Keratinocyte (primary cell): ENCODE results near the gene KCNIP2. TPM values are rescaled to one million over a fixed set of nuclear protein-coding genes. Genes with fewer than 3 reads are reported as not detected.

ENCODE experiments used
- DNase-seq: peaks from one replicate; pipeline ENCODE4 v3.0.0-alpha.2; 2011; ENCODE audit warnings: low read depth, missing footprints, low spot score
- FAIRE-seq: peaks from 2 replicates; lab custom pipeline; 2011; peaks lifted over from hg19 to GRCh38; lab: Jason Lieb, UNC
- H2AFZ ChIP-seq: 2 replicates; pipeline ENCODE4 v1.6.0; 2012; ENCODE audit warnings: low read length, control low read depth, inconsistent platforms; ENCODE audit not compliant: control insufficient read depth
- H3K27ac ChIP-seq: 2 replicates; pipeline ENCODE4 v1.5.1; 2011; ENCODE audit warnings: low read length; ENCODE audit not compliant: control insufficient read depth, insufficient read depth
- H3K27me3 ChIP-seq: 3 replicates; pipeline ENCODE4 v1.6.0; 2011; ENCODE audit warnings: low read length; ENCODE audit not compliant: control insufficient read depth, insufficient read depth; ENCODE audit errors: extremely low read depth
- H3K36me3 ChIP-seq, 2 experiments: 2 replicates in 1 of 2; 3 replicates in 1 of 2; pipeline ENCODE4 v1.5.1; 2011; ENCODE audit warnings: low read length in 2 of 2, mild to moderate bottlenecking in 1 of 2; ENCODE audit not compliant: control insufficient read depth in 2 of 2, insufficient read depth in 2 of 2; ENCODE audit errors: extremely low read depth in 1 of 2
- H3K4me1 ChIP-seq: 3 replicates; pipeline ENCODE4 v1.5.1; 2011; ENCODE audit warnings: low read length; ENCODE audit not compliant: control insufficient read depth, insufficient read depth; ENCODE audit errors: extremely low read depth
- H3K4me2 ChIP-seq: 3 replicates; pipeline ENCODE4 v1.6.0; 2011; ENCODE audit warnings: low read depth, low read length; ENCODE audit not compliant: control insufficient read depth, insufficient read depth; ENCODE audit errors: extremely low read depth
- H3K4me3 ChIP-seq, 3 experiments: fragments of 200-600 bp in 1 of 3; sonication (generic) in 1 of 3; 2 replicates in 2 of 3; 3 replicates in 1 of 3; pipeline ENCODE4 v1.5.1; 2011 to 2016; ENCODE audit warnings: low read length in 3 of 3, mild to moderate bottlenecking in 3 of 3, control low read depth in 2 of 3, inconsistent platforms in 1 of 3, low read depth in 1 of 3, mixed read lengths in 1 of 3, mixed run types in 1 of 3, moderate library complexity in 1 of 3; ENCODE audit not compliant: control insufficient read depth in 2 of 3, insufficient read depth in 2 of 3; ENCODE audit errors: extremely low read depth in 1 of 3
- H3K79me2 ChIP-seq: 2 replicates; pipeline ENCODE4 v1.6.0; 2012; ENCODE audit warnings: low read length; ENCODE audit not compliant: control insufficient read depth, insufficient read depth
- H3K9ac ChIP-seq: 3 replicates; pipeline ENCODE4 v1.6.0; 2011; ENCODE audit warnings: low read length; ENCODE audit not compliant: control insufficient read depth, insufficient read depth; ENCODE audit errors: extremely low read depth
- H3K9me1 ChIP-seq: 3 replicates; pipeline ENCODE4 v1.6.0; 2011; ENCODE audit warnings: low read length; ENCODE audit not compliant: control insufficient read depth, insufficient read depth; ENCODE audit errors: extremely low read depth
- H3K9me3 ChIP-seq: 2 replicates; pipeline ENCODE4 v1.5.1; 2012; ENCODE audit warnings: low read depth, low read length; ENCODE audit not compliant: control insufficient read depth
- H4K20me1 ChIP-seq: 3 replicates; pipeline ENCODE4 v1.6.0; 2011; ENCODE audit warnings: low read length; ENCODE audit not compliant: control insufficient read depth, insufficient read depth; ENCODE audit errors: extremely low read depth
- CTCF ChIP-seq, 3 experiments: IDR thresholded peaks in 1 of 3; conservative IDR thresholded peaks in 1 of 3; optimal IDR thresholded peaks in 1 of 3; 2 replicates in 2 of 3; 3 replicates in 1 of 3; pipeline versions ENCODE3 to v1.5.1; 2011; ENCODE audit warnings: low read length in 3 of 3, mild to moderate bottlenecking in 3 of 3, moderate library complexity in 2 of 3, control low read depth in 1 of 3, inconsistent platforms in 1 of 3; ENCODE audit not compliant: insufficient read depth in 2 of 3; ENCODE audit errors: extremely low read depth in 1 of 3
- EZH2 ChIP-seq: IDR thresholded peaks from one replicate; pipeline ENCODE4 v1.6.1; 2012; ENCODE audit warnings: inconsistent platforms, mild to moderate bottlenecking, low read length, moderate library complexity
- dilution Hi-C: fragments of 300-500 bp; cut with MboI; formaldehyde crosslinking; loops from one replicate; pipeline ENCODE4 v1.7.0; 2020; ENCODE audit warnings: low sequenced_read_pairs; ENCODE audit not compliant: extremely low pct_ligation_motif_present
- polyA plus RNA-seq, 5 experiments: library from polyadenylated mRNA; depleted of rRNA in 3 of 5; stranded (reverse) in 3 of 5; stranded (forward) in 1 of 5; unstranded in 1 of 5; fragments of >200 nt; gene quantifications; 1 replicate in 1 of 5; 2 replicates in 3 of 5; 3 replicates in 1 of 5; pipeline versions ENCODE4 v1.2.1 to v1.2.3, GENCODE V29; 2011 to 2012; ENCODE audit warnings: missing spikeins in 2 of 5, low read depth in 1 of 5, low replicate concordance in 1 of 5

The KCNIP2 gene
- polyA plus RNA-seq, 1 donor (not counting 4 experiments of a cell fraction or from before 2014, with no cell fraction given) = 0.41 TPM

- Histone ChIP-seq H2AFZ (no peak overlapping the region), H3K4me1 (no peaks in the 10 kb centered on the region), H3K79me2 (no peaks in the 10 kb centered on the region), H3K9me3 (no peaks in the 10 kb centered on the region), H3K27ac (no peak overlapping the region), H3K27me3 (no peaks in the 10 kb centered on the region), H3K4me3 (no peak overlapping the region), H3K9me1 (no peaks in the 10 kb centered on the region), H3K9ac (no peak overlapping the region), H3K4me2 (no peak overlapping the region), H3K36me3 (peaks cover 0 to 8% of the 10 kb centered on the region in 2 experiments), H4K20me1 (peaks cover 4% of the 10 kb centered on the region)
- dilution Hi-C loops = no loop called here
- DNase-seq (no peak), FAIRE-seq (no peak)
- TF ChIP-seq CTCF (optimal IDR thresholded peaks at IDR 0.05 in 1 of 3, IDR thresholded peaks at IDR 0.05 in 1 of 3, conservative IDR thresholded peaks at IDR 0.05 in 1 of 3; ENCODE audit: extremely low read depth in 1 of 3, insufficient read depth in 2 of 3, low read length in 3 of 3) = no peak
- TF ChIP-seq EZH2 = no peak
Measured at GRCh38 chr10:101850749-101851148, 7.1 kb upstream of the KCNIP2 start.

GRCh38 chr10:101848894-101849351, 5.3 kb upstream of the KCNIP2 start:
- no peaks in the 10 kb centered on the region for H3K27me3 ChIP-seq
- H3K4me1 ChIP-seq = no peaks in the 10 kb centered on the region
- H3K36me3 ChIP-seq = peaks cover 0 to 8% of the 10 kb centered on the region in 2 experiments
- no peaks in the 10 kb centered on the region for H3K9me1 ChIP-seq
- no peaks in the 10 kb centered on the region for H3K9me3 ChIP-seq
- TF ChIP-seq EZH2 = no peak
- TF ChIP-seq CTCF (optimal IDR thresholded peaks at IDR 0.05 in 1 of 3, IDR thresholded peaks at IDR 0.05 in 1 of 3, conservative IDR thresholded peaks at IDR 0.05 in 1 of 3; ENCODE audit: extremely low read depth in 1 of 3, insufficient read depth in 2 of 3, low read length in 3 of 3) = no peak
- no peak overlapping the region for H3K4me3 ChIP-seq
- dilution Hi-C loops = no loop called here
- no peak overlapping the region for H3K9ac ChIP-seq
- H4K20me1 ChIP-seq = peaks cover 4% of the 10 kb centered on the region
- DNase-seq (no peak), FAIRE-seq (no peak)
- no peak overlapping the region for H3K4me2 ChIP-seq
- no peaks in the 10 kb centered on the region for H3K79me2 ChIP-seq
- no peak overlapping the region for H2AFZ ChIP-seq
- H3K27ac ChIP-seq = no peak overlapping the region
